Activated CD4-positive, CD25-positive, alpha-beta regulatory T cell treated with anti-CD3 and anti-CD28 coated beads, Interleukin-2, amount 50 U/mL, for 24 hours (primary cell): Measurements from ENCODE around the gene ANKRD6.

Experiments
- ATAC-seq, 2 donors: fragments of 150-1000 bp; cut with Tn5 transposase; one replicate each; pipeline ENCODE4 v1.10.0; 2021; ENCODE audit warnings: mild to moderate bottlenecking in 1 of 2, moderate library complexity in 1 of 2

Gene ANKRD6

GRCh38 chr6:89518352-89519055 is 85.6 kb downstream of the ANKRD6 start:
- no peak for ATAC-seq

- ATAC-seq, result no peak
These were observed 87.8 kb downstream of the ANKRD6 start for GRCh38 chr6:89520736-89521135.

- no peak for ATAC-seq
These were observed 89.8 kb downstream of the ANKRD6 start for GRCh38 chr6:89522778-89523177.

- ATAC-seq, result no peak
These were observed 93.0 kb downstream of the ANKRD6 start for GRCh38 chr6:89525786-89526562.

GRCh38 chr6:89526563-89526869 is 93.6 kb downstream of the ANKRD6 start:
- no peak for ATAC-seq

- ATAC-seq, result peak; percentile 44 to 55
These were observed 94.7 kb downstream of the ANKRD6 start for GRCh38 chr6:89527634-89528033.

- no peak for ATAC-seq
These were observed 95.9 kb downstream of the ANKRD6 start for GRCh38 chr6:89528866-89529265.

GRCh38 chr6:89530982-89531381 is 98.0 kb downstream of the ANKRD6 start:
- no peak for ATAC-seq

- no peak for ATAC-seq
These were observed 103.3 kb downstream of the ANKRD6 start for GRCh38 chr6:89536231-89536630.

- ATAC-seq, result no peak
These were observed 106.8 kb downstream of the ANKRD6 start for GRCh38 chr6:89539779-89540178.

GRCh38 chr6:89542081-89542857 is 109.3 kb downstream of the ANKRD6 start:
- no peak for ATAC-seq

GRCh38 chr6:89542866-89543265 is 109.9 kb downstream of the ANKRD6 start:
- no peak for ATAC-seq

- ATAC-seq, result no peak
These were observed 114.3 kb downstream of the ANKRD6 start for GRCh38 chr6:89547281-89547680.

- no peak for ATAC-seq
These were observed 120.5 kb downstream of the ANKRD6 start for GRCh38 chr6:89553431-89553830.

- no peak for ATAC-seq
These were observed 121.2 kb downstream of the ANKRD6 start for GRCh38 chr6:89554106-89554505.

- ATAC-seq, result no peak
These were observed 122.1 kb downstream of the ANKRD6 start for GRCh38 chr6:89555031-89555430.

- no peak for ATAC-seq
These were observed 122.9 kb downstream of the ANKRD6 start for GRCh38 chr6:89555806-89556205.

- ATAC-seq, result no peak
These were observed 126.5 kb downstream of the ANKRD6 start for GRCh38 chr6:89559487-89559886.

GRCh38 chr6:89562093-89562973 is 129.4 kb downstream of the ANKRD6 start:
- no peak for ATAC-seq

- ATAC-seq, result no peak
These were observed 130.9 kb downstream of the ANKRD6 start for GRCh38 chr6:89563866-89564265.

GRCh38 chr6:89564752-89565427 is 131.9 kb downstream of the ANKRD6 start:
- ATAC-seq, result no peak
